PC-3 (cell line): Measurements from ENCODE around the gene TRIM66. TPM values are rescaled to one million over a fixed set of nuclear protein-coding genes. Genes with fewer than 3 reads are reported as not detected.

Experiments
- ATAC-seq: fragments of 200-7000 bp; cut with Tn5 transposase; 2 replicates; pipeline ENCODE4 v1.9.1; 2020; ENCODE audit warnings: mild to moderate bottlenecking, moderate library complexity
- BruUV-seq: library from RNA; stranded (reverse); fragments of 400-500 nt; replicated peaks from 2 replicates; lab custom pipeline; 2021; lab: Mats Ljungman, UMichigan
- CTCF ChIA-PET: fragments of 300-600 bp; sonication (Branson Sonifier 250); formaldehyde crosslinking; loops from one replicate; lab custom pipeline; 2022; ENCODE audit warnings: antibody characterized with exemption; lab: Charles Lee
- POLR2A ChIA-PET: fragments of 300-600 bp; sonication (Branson Sonifier 250); formaldehyde crosslinking; loops from one replicate; lab custom pipeline; 2022; ENCODE audit warnings: antibody characterized with exemption; ENCODE audit not compliant: unreplicated experiment; lab: Charles Lee
- DNase-seq: peaks from one replicate; pipeline ENCODE4 v3.0.0-alpha.2; 2015
- H2AFZ ChIP-seq: fragments of 300-600 bp; sonication (generic); 2 replicates; pipeline ENCODE4 v1.6.0; 2016; ENCODE audit warnings: antibody characterized with exemption, low read length
- H3F3A ChIP-seq: fragments of 300-600 bp; sonication (generic); one replicate; pipeline ENCODE4 v1.6.0; 2017; ENCODE audit warnings: antibody characterized with exemption, low read length, control low read depth, mild to moderate bottlenecking; ENCODE audit not compliant: unreplicated experiment
- H3K27ac ChIP-seq: fragments of 300-600 bp; sonication (generic); 2 replicates; pipeline ENCODE4 v1.5.1; 2016; ENCODE audit warnings: mild to moderate bottlenecking, low read length
- H3K27me3 ChIP-seq: fragments of 300-600 bp; sonication (generic); 2 replicates; pipeline ENCODE4 v1.6.1; 2016; ENCODE audit warnings: low read length, mixed read lengths
- H3K36me3 ChIP-seq: fragments of 300-600 bp; sonication (generic); 2 replicates; pipeline ENCODE4 v1.6.1; 2016; ENCODE audit warnings: low read depth, mixed run types, low read length, mixed read lengths
- H3K4me1 ChIP-seq: fragments of 300-600 bp; sonication (generic); 2 replicates; pipeline ENCODE4 v1.5.1; 2016; ENCODE audit warnings: low read length; ENCODE audit not compliant: insufficient read depth
- H3K4me2 ChIP-seq: fragments of 300-600 bp; sonication (generic); 2 replicates; pipeline ENCODE4 v1.6.0; 2016; ENCODE audit warnings: low read length
- H3K4me3 ChIP-seq: fragments of 300-600 bp; sonication (generic); 2 replicates; pipeline ENCODE4 v1.5.1; 2016; ENCODE audit warnings: mild to moderate bottlenecking, low read length, mixed read lengths
- H3K79me2 ChIP-seq: fragments of 300-600 bp; sonication (generic); 2 replicates; pipeline ENCODE4 v1.6.1; 2017; ENCODE audit warnings: low read length, mixed read lengths
- H3K9ac ChIP-seq: fragments of 300-600 bp; sonication (generic); 2 replicates; pipeline ENCODE4 v1.6.0; 2016; ENCODE audit warnings: mild to moderate bottlenecking, low read length
- H3K9me2 ChIP-seq: fragments of 300-600 bp; sonication (generic); replicated peaks from 2 replicates; pipeline ENCODE4 v1.6.1; 2016; ENCODE audit warnings: mixed run types, low read length, mixed read lengths
- H3K9me3 ChIP-seq: fragments of 300-600 bp; sonication (generic); 2 replicates; pipeline ENCODE4 v1.6.1; 2016; ENCODE audit warnings: low read length, mixed read lengths
- H4K20me1 ChIP-seq: fragments of 300-600 bp; sonication (generic); 2 replicates; pipeline ENCODE4 v1.6.1; 2016; ENCODE audit warnings: low read length, mixed read lengths
- CTCF ChIP-seq: fragments of 300-600 bp; sonication (generic); conservative IDR thresholded peaks from 2 replicates; pipeline ENCODE4 v1.5.1; 2017; ENCODE audit warnings: antibody characterized with exemption, low read depth, mild to moderate bottlenecking, low read length
- EZH2 ChIP-seq: fragments of 300-600 bp; sonication (generic); IDR thresholded peaks from one replicate; pipeline ENCODE4 v1.6.1; 2017; ENCODE audit warnings: antibody characterized with exemption, mild to moderate bottlenecking, low read length; ENCODE audit not compliant: unreplicated experiment
- EZH2phosphoT487 ChIP-seq: fragments of 300-600 bp; sonication (generic); IDR thresholded peaks from 2 replicates; pipeline ENCODE4 v1.6.1; 2018; ENCODE audit warnings: mild to moderate bottlenecking, antibody characterized with exemption, low read length, borderline replicate concordance
- intact Hi-C: fragments of 100-400 bp; cut with micrococcal nuclease; formaldehyde crosslinking; loops from 2 replicates; pipeline ENCODE4 v1.9.0; 2023
- total RNA-seq: library from RNA; depleted of rRNA; stranded (reverse); fragments of >200 nt; gene quantifications from 2 replicates; pipeline ENCODE4 v1.2.3, GENCODE V29; 2014

TRIM66 gene
- total RNA-seq, 1 experiment from 2014 or later = 5.5 TPM

GRCh38 chr11:8656291-8656690 lies 26.2 kb downstream of the TRIM66 start:
- Histone ChIP-seq H3K9ac (no peak overlapping the region), H4K20me1 (no peaks in the 10 kb centered on the region), H3K27me3 (no peaks in the 10 kb centered on the region), H2AFZ (no peak overlapping the region), H3K4me3 (no peak overlapping the region), H3K9me2 (no peaks in the 10 kb centered on the region), H3F3A (no peaks in the 10 kb centered on the region), H3K9me3 (no peaks in the 10 kb centered on the region), H3K4me1 (no peaks in the 10 kb centered on the region), H3K36me3 (no peaks in the 10 kb centered on the region), H3K79me2 (no peaks in the 10 kb centered on the region), H3K27ac (no peak overlapping the region), H3K4me2 (no peak overlapping the region)
- no TSS peak for BruUV-seq
- CTCF ChIA-PET = no interaction called here
- no peak for DNase-seq
- POLR2A ChIA-PET = no interaction called here
- TF ChIP-seq EZH2 = no peak
- no peak for TF ChIP-seq EZH2phosphoT487
- no peak for TF ChIP-seq CTCF
- intact Hi-C loops = no loop called here
- ATAC-seq = no peak

- BruUV-seq = no TSS peak
These were observed 28.0 kb downstream of the TRIM66 start for GRCh38 chr11:8654503-8654902.

More at GRCh38 chr11:8654503-8654902, 28.0 kb downstream of the TRIM66 start:
- DNase-seq (no peak), ATAC-seq (no peak)
- Histone ChIP-seq H3K9me3 (no peaks in the 10 kb centered on the region), H3K36me3 (no peaks in the 10 kb centered on the region), H3K79me2 (no peaks in the 10 kb centered on the region), H3K4me2 (no peak overlapping the region), H3K9me2 (no peaks in the 10 kb centered on the region), H3K27ac (no peak overlapping the region), H3K4me3 (no peak overlapping the region), H3F3A (no peaks in the 10 kb centered on the region), H3K9ac (no peak overlapping the region), H2AFZ (no peak overlapping the region), H3K27me3 (no peaks in the 10 kb centered on the region), H4K20me1 (no peaks in the 10 kb centered on the region), H3K4me1 (peaks cover 4% of the 10 kb centered on the region; the same call in 1 of the 2 replicates)
- intact Hi-C loops = no loop called here
- ChIA-PET CTCF (no interaction called here), POLR2A (no interaction called here)
- TF ChIP-seq CTCF (no peak), EZH2 (no peak), EZH2phosphoT487 (no peak)
